ENCODE results near the gene LCT. TPM values are rescaled to one million over a fixed set of nuclear protein-coding genes. Genes with fewer than 3 reads are reported as not detected.

Gene LCT
- total and polyA plus RNA-seq, 2 donors (not counting 1 experiment from before 2014, with no cell fraction given) = under 0.01 TPM; not detected in 1

GRCh38 chr2:135853401-135853800, 16.4 kb upstream of the LCT start:
- no peaks in the 10 kb centered on the region for H3K79me2 ChIP-seq (ENCODE audit: control insufficient read depth, insufficient read depth, low read length)
- no peak overlapping the region for H3K4me3 ChIP-seq (replicated peaks in 1 of 4; ENCODE audit: control extremely low read depth in 1 of 4, insufficient read depth in 1 of 4, low read depth in 3 of 4, low read length in 4 of 4)
- TF ChIP-seq CTCF (conservative IDR thresholded peaks at IDR 0.05 in 1 of 2, IDR thresholded peaks at IDR 0.05 in 1 of 2; ENCODE audit: low read depth in 1 of 2, low read length in 2 of 2) (no peak), EZH2 (IDR thresholded peaks at IDR 0.05; ENCODE audit: low read length, missing control alignments) (no peak)
- no peak overlapping the region for H3K9ac ChIP-seq (ENCODE audit: insufficient read depth, low read length)
- H3K4me1 ChIP-seq (ENCODE audit: control insufficient read depth, extremely low read depth, insufficient read depth, low read length) = no peaks in the 10 kb centered on the region
- H3K27ac ChIP-seq (ENCODE audit: insufficient read depth, low read length) = no peak overlapping the region
- H3K27me3 ChIP-seq (ENCODE audit: control insufficient read depth, insufficient read depth, low read length) = no peaks in the 10 kb centered on the region
- no peaks in the 10 kb centered on the region for H4K20me1 ChIP-seq (ENCODE audit: control insufficient read depth, extremely low read depth, insufficient read depth, low read length)
- no peaks in the 10 kb centered on the region for H3K9me3 ChIP-seq (ENCODE audit: control insufficient read depth, insufficient read depth, low read depth, low read length)
- H3K4me2 ChIP-seq (ENCODE audit: extremely low read depth, insufficient read depth, low read length) = no peak overlapping the region
- DNase-seq (ENCODE audit: low read depth in 2 of 2) = no peak
- H3K36me3 ChIP-seq (ENCODE audit: control insufficient read depth, insufficient read depth, low read length) = peaks cover 7% of the 10 kb centered on the region
- H2AFZ ChIP-seq (ENCODE audit: low read length) = no peak overlapping the region

DNA sequence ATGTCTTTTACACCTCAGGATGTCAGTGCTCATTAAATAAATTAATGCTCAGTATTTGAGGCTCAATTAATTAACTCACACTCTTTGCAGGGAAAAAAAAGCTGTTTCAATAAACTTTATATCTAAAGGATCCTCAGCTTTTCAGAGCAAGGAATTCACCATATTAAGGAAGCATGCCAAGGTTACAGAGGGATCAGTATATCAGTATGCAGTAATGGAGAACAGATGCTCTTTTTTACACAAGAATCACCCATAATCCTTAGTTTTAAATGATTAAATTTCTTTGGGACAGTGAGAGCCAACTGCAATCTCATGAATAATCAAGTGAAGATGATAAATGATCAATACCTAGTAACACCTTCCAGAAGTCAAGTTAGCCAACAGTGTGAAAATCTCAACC, 14.9 kb upstream of the LCT start:
- H3K27ac ChIP-seq (ENCODE audit: insufficient read depth, low read length) = no peak overlapping the region
- H3K27me3 ChIP-seq (ENCODE audit: control insufficient read depth, insufficient read depth, low read length) = no peaks in the 10 kb centered on the region
- H3K36me3 ChIP-seq (ENCODE audit: control insufficient read depth, insufficient read depth, low read length) = peaks cover 5% of the 10 kb centered on the region
- no peaks in the 10 kb centered on the region for H4K20me1 ChIP-seq (ENCODE audit: control insufficient read depth, extremely low read depth, insufficient read depth, low read length)
- no peak overlapping the region for H3K4me3 ChIP-seq (replicated peaks in 1 of 4; ENCODE audit: control extremely low read depth in 1 of 4, insufficient read depth in 1 of 4, low read depth in 3 of 4, low read length in 4 of 4)
- no peak for TF ChIP-seq CTCF (conservative IDR thresholded peaks at IDR 0.05 in 1 of 2, IDR thresholded peaks at IDR 0.05 in 1 of 2; ENCODE audit: low read depth in 1 of 2, low read length in 2 of 2)
- no peak for TF ChIP-seq EZH2 (IDR thresholded peaks at IDR 0.05; ENCODE audit: low read length, missing control alignments)
- no peaks in the 10 kb centered on the region for H3K9me3 ChIP-seq (ENCODE audit: control insufficient read depth, insufficient read depth, low read depth, low read length)
- DNase-seq (ENCODE audit: low read depth in 2 of 2) = no peak
- no peaks in the 10 kb centered on the region for H3K79me2 ChIP-seq (ENCODE audit: control insufficient read depth, insufficient read depth, low read length)
- no peak overlapping the region for H3K9ac ChIP-seq (ENCODE audit: insufficient read depth, low read length)
- H3K4me1 ChIP-seq (ENCODE audit: control insufficient read depth, extremely low read depth, insufficient read depth, low read length) = no peaks in the 10 kb centered on the region
- no peak overlapping the region for H2AFZ ChIP-seq (ENCODE audit: low read length)
- H3K4me2 ChIP-seq (ENCODE audit: extremely low read depth, insufficient read depth, low read length) = no peak overlapping the region

- Histone ChIP-seq H3K9me3 (ENCODE audit: control insufficient read depth, insufficient read depth, low read depth, low read length) (no peaks in the 10 kb centered on the region), H3K4me1 (ENCODE audit: control insufficient read depth, extremely low read depth, insufficient read depth, low read length) (no peaks in the 10 kb centered on the region), H4K20me1 (ENCODE audit: control insufficient read depth, extremely low read depth, insufficient read depth, low read length) (no peaks in the 10 kb centered on the region), H3K79me2 (ENCODE audit: control insufficient read depth, insufficient read depth, low read length) (no peaks in the 10 kb centered on the region), H3K4me2 (ENCODE audit: extremely low read depth, insufficient read depth, low read length) (no peak overlapping the region), H3K9ac (ENCODE audit: insufficient read depth, low read length) (no peak overlapping the region), H3K27ac (ENCODE audit: insufficient read depth, low read length) (no peak overlapping the region), H3K27me3 (ENCODE audit: control insufficient read depth, insufficient read depth, low read length) (no peaks in the 10 kb centered on the region), H2AFZ (ENCODE audit: low read length) (no peak overlapping the region), H3K4me3 (replicated peaks in 1 of 4; ENCODE audit: control extremely low read depth in 1 of 4, insufficient read depth in 1 of 4, low read depth in 3 of 4, low read length in 4 of 4) (no peak overlapping the region), H3K36me3 (ENCODE audit: control insufficient read depth, insufficient read depth, low read length) (peaks cover 5% of the 10 kb centered on the region)
- no peak for TF ChIP-seq EZH2 (IDR thresholded peaks at IDR 0.05; ENCODE audit: low read length, missing control alignments)
- TF ChIP-seq CTCF (conservative IDR thresholded peaks at IDR 0.05 in 1 of 2, IDR thresholded peaks at IDR 0.05 in 1 of 2; ENCODE audit: low read depth in 1 of 2, low read length in 2 of 2) = no peak
- no peak for DNase-seq (ENCODE audit: low read depth in 2 of 2)
Measured at GRCh38 chr2:135850892-135851668, 14.1 kb upstream of the LCT start.

All from fibroblast of lung (primary cell).